Spleen (tissue), 11 donors: Measurements from ENCODE around the gene SMARCAL1. TPM values are rescaled to one million over a fixed set of nuclear protein-coding genes. Genes with fewer than 3 reads are reported as not detected.
A peak's percentile ranks its signal among the peaks of the same experiment; 100 is the strongest.

Experiments
- DNase-seq: peaks from one replicate; pipeline ENCODE4 v3.0.0-alpha.2; 2020
- H3K27ac ChIP-seq, 8 donors: fragments of 200-600 bp; sonication (generic) in 7 of 8; 1 replicate in 4 of 8; 2 replicates in 4 of 8; pipeline versions ENCODE4 v1.5.0 to v1.8.0; 2016 to 2021; ENCODE audit warnings: inconsistent platforms in 4 of 8, mild to moderate bottlenecking in 4 of 8, moderate library complexity in 1 of 8
- H3K27me3 ChIP-seq, 7 donors: fragments of 200-600 bp; sonication (generic) in 6 of 7; replicated peaks in 1 of 7; 1 replicate in 4 of 7; 2 replicates in 3 of 7; pipeline versions ENCODE4 v1.5.0 to v1.8.0; 2016 to 2021; ENCODE audit warnings: inconsistent platforms in 3 of 7, mild to moderate bottlenecking in 1 of 7
- H3K36me3 ChIP-seq, 6 donors: fragments of 200-600 bp; sonication (generic) in 5 of 6; 1 replicate in 4 of 6; 2 replicates in 2 of 6; pipeline versions ENCODE4 v1.5.0 to v1.8.0; 2016 to 2021; ENCODE audit warnings: inconsistent platforms in 2 of 6
- H3K4me1 ChIP-seq, 6 donors: fragments of 200-600 bp; sonication (generic) in 5 of 6; 1 replicate in 3 of 6; 2 replicates in 3 of 6; pipeline versions ENCODE4 v1.5.0 to v1.8.0; 2016 to 2021; ENCODE audit warnings: inconsistent platforms in 3 of 6
- H3K4me3 ChIP-seq, 8 donors: fragments of 200-600 bp; sonication (generic) in 7 of 8; 1 replicate in 4 of 8; 2 replicates in 4 of 8; pipeline versions ENCODE4 v1.5.0 to v1.8.0; 2016 to 2021; ENCODE audit warnings: inconsistent platforms in 4 of 8, mild to moderate bottlenecking in 4 of 8, moderate library complexity in 2 of 8
- H3K9me3 ChIP-seq, 8 donors: fragments of 200-600 bp; sonication (generic) in 7 of 8; 1 replicate in 4 of 8; 2 replicates in 4 of 8; pipeline versions ENCODE4 v1.5.0 to v1.8.0; 2016 to 2021; ENCODE audit warnings: inconsistent platforms in 4 of 8
- POLR2A ChIP-seq, 3 donors: fragments of 450-650 bp; IDR thresholded peaks; one replicate each; pipeline ENCODE4 v1.5.1; 2017; ENCODE audit warnings: antibody characterized with exemption in 3 of 3, mild to moderate bottlenecking in 1 of 3
- POLR2AphosphoS5 ChIP-seq, 3 donors: sonication (generic); formaldehyde crosslinking; IDR thresholded peaks; one replicate each; pipeline ENCODE4 v1.5.1; 2017; ENCODE audit warnings: antibody characterized with exemption in 3 of 3
- WGBS, 5 donors: extraction: QIAGEN DNeasy Blood & Tissue Kit in 3 of 5; methylation state at CpG; one replicate each; pipeline versions ENCODE4 v1.1.5 to v1.1.7; 2013 to 2018; 5-methylcytosine and 5-hydroxymethylcytosine counted together
- intact Hi-C: fragments of 100-400 bp; cut with DNase I; formaldehyde crosslinking; loops from one replicate; pipeline ENCODE4 v1.15.0; 2023; ENCODE audit warnings: low total_unique reads
- polyA plus RNA-seq, 3 donors: library from polyadenylated mRNA; stranded (reverse); fragments of 200-250 nt; gene quantifications; one replicate each; pipeline ENCODE4 v1.2.1, GENCODE V29; 2013
- total RNA-seq, 7 donors: library from RNA; depleted of rRNA in 3 of 7; stranded (reverse); fragments of >200 nt in 3 of 7; fragmentation: NEBNext Ultra II Directional in 4 of 7; extraction: Animal tissue kit (Norgen Biotek cat#: 25700) in 4 of 7; gene quantifications; one replicate each; pipeline versions ENCODE4 v1.1.0 to v1.2.1, GENCODE V29; 2016 to 2021
- TF ChIP-seq, protein P1 (sequence below), 11 experiments: fragments of 200-600 bp in 7 of 11; fragments of 450-650 bp in 4 of 11; sonication (generic) in 4 of 11; IDR thresholded peaks in 8 of 11; conservative IDR thresholded peaks in 3 of 11; 1 replicate in 7 of 11; 2 replicates in 4 of 11; pipeline versions ENCODE4 v1.4.0 to v1.8.0; 2016 to 2021; ENCODE audit warnings: antibody characterized with exemption in 11 of 11, inconsistent platforms in 4 of 11, mild to moderate bottlenecking in 1 of 11
- donor health status: healthy with polysubstance abuse.
- donor health status: DM: no; HTN: no; CAD: no; lungs with moderate emphysema.
- donor health status: DM: no; HTN: no; CAD: no.
- donor health status: Bipolar disorder and iron deficiency.
- donor health status: healthy.
- donor health status: DM: no; HTN: no; CAD: no.
- donor health status: DM: yes; HTN: yes; CAD: no.

The SMARCAL1 gene
- total and polyA plus RNA-seq, 10 donors, result 7.3 to 34.9 (median 24.6) TPM

DNA sequence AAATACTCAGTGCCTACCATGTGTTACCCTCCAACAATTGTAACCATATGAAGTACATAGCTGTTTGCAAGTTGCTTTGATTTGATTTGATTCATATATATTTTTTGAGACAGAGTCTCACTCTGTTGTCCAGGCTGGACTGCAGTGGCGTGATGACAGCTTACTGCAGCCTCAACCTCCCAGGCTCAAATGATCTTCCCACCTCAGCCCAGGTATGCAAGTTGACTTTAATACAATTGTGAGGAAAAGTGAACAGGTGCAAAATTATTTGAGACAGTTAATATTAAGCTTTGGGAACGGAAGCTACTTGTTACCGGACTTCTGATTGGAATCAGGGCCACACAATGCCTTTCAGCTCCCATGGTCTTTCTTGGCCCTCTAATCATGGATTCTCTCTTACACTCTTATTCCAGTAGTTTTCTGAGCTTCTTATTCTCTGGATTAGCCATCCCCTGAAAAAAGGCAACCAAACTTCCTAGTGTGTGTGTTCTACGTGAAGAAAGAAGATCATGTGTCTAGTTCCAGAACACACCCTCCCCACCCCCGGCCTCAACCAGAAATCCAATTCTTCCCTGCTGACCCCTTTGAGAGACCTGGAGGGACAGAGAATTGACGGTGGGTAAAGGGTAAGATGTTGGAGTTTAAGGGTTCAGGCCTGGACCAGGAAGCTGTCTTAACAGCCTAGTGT is 85.2 kb downstream of the SMARCAL1 start:
- intact Hi-C loops, result loop anchor here (10.0 kb wide), 1 partner anchor 83 kb away; the partner anchor contains the start of gene SMARCAL1
- peak overlapping the region in 7 of 8 donors; percentile 59 to 90 (median 71) for H3K4me3 ChIP-seq
- H3K27ac ChIP-seq, result peak overlapping the region; percentile 14 to 90 (median 84)
- no peaks in the 10 kb centered on the region for H3K27me3 ChIP-seq
- peaks cover 19 to 83% (median 56%) of the 10 kb centered on the region in 6 donors for H3K4me1 ChIP-seq
- TF ChIP-seq POLR2A (IDR thresholded peaks at IDR 0.05) (no peak), POLR2AphosphoS5 (IDR thresholded peaks at IDR 0.05) (no peak)
- TF ChIP-seq, protein P1, sequence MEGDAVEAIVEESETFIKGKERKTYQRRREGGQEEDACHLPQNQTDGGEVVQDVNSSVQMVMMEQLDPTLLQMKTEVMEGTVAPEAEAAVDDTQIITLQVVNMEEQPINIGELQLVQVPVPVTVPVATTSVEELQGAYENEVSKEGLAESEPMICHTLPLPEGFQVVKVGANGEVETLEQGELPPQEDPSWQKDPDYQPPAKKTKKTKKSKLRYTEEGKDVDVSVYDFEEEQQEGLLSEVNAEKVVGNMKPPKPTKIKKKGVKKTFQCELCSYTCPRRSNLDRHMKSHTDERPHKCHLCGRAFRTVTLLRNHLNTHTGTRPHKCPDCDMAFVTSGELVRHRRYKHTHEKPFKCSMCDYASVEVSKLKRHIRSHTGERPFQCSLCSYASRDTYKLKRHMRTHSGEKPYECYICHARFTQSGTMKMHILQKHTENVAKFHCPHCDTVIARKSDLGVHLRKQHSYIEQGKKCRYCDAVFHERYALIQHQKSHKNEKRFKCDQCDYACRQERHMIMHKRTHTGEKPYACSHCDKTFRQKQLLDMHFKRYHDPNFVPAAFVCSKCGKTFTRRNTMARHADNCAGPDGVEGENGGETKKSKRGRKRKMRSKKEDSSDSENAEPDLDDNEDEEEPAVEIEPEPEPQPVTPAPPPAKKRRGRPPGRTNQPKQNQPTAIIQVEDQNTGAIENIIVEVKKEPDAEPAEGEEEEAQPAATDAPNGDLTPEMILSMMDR (IDR thresholded peaks at IDR 0.05 in 8 of 11, conservative IDR thresholded peaks at IDR 0.05 in 3 of 11), result no peak
- 69 to 83% (median 76%) methylated on average over 6 of the region's 6 CpGs for WGBS, 5 donors
- H3K9me3 ChIP-seq, result no peaks in the 10 kb centered on the region
- H3K36me3 ChIP-seq, result peaks cover 6 to 33% (median 28%) of the 10 kb centered on the region in 6 donors
- DNase-seq, result no peak

- Histone ChIP-seq H3K27ac (peak overlapping the region; percentile 79 to 90 (median 86)), H3K27me3 (no peaks in the 10 kb centered on the region), H3K9me3 (no peaks in the 10 kb centered on the region), H3K36me3 (peaks cover 6 to 38% (median 33%) of the 10 kb centered on the region in 6 donors), H3K4me3 (peak overlapping the region; percentile 59 to 90 (median 76)), H3K4me1 (peaks cover 19 to 83% (median 56%) of the 10 kb centered on the region in 6 donors)
- intact Hi-C loops, result loop anchor here (10.0 kb wide), 1 partner anchor 83 kb away; the partner anchor contains the start of gene SMARCAL1
- WGBS, 5 donors, result 12 to 32% (median 25%) methylated on average over 6 of the region's 6 CpGs
- DNase-seq, result no peak
- TF ChIP-seq, protein P1 (IDR thresholded peaks at IDR 0.05 in 8 of 11, conservative IDR thresholded peaks at IDR 0.05 in 3 of 11), result no peak
- TF ChIP-seq POLR2A (IDR thresholded peaks at IDR 0.05), result no peak
- TF ChIP-seq POLR2AphosphoS5 (IDR thresholded peaks at IDR 0.05), result no peak
Measured at GRCh38 chr2:216498070-216498378, 85.7 kb downstream of the SMARCAL1 start.

DNA sequence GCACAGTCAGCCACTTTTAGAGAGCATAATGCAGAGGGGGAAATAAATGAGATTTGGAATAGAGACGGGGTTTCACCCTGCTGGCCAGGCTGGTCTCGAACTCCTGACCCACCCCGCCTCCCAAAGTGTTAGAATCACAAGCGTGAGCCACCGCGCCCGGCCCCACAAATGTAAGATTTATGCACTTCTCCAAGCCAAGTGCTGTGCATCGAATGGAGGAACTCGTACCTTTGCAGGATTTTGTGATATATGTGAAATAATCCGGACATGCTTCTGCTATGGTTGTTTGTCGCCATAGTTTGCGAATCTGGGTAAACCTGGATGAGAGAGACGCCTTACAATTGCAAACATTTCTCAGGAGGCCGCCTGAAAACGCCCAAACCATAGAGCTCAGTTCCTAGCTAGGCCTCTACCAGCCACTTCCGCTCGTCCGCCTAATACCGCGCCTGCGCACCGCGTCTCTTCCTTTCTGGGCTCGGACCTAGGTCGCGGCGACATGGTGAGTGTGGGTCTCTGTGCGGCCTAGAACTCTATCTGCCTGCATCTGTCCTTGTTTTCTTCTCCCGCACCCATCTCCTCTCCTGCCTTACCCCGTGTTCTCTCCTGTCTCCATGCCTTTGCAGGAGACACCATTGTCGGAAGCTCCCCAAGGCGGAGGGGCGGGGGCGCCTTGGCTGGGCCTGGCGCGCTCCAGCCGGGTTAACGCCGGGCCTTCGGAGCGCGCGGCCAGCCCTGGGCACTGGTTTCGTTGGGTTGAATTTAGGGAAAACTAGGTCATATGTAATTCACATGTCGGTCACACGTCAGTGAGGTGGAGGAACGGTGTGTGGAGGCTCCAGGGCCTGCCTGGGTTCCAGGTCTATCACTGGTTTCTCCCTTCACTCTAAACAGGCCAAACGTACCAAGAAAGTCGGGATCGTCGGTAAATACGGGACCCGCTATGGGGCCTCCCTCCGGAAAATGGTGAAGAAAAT is 86.4 kb downstream of the SMARCAL1 start, which contains the start of gene RPL37A:
Gene RPL37A (plus strand): TSS at position 466 of the 974 bp plus-strand sequence. CDS start 31 bp downstream, at position 497.
- Histone ChIP-seq H3K4me3 (peak within 1 kb of the TSS; percentile 59 to 90 (median 76)), H3K36me3 (peaks cover 6 to 45% (median 40%) of the 10 kb centered on the region in 6 donors), H3K9me3 (no peaks in the 10 kb centered on the region), H3K27ac (peak within 1 kb of the TSS; percentile 79 to 90 (median 86)), H3K27me3 (no peaks in the 10 kb centered on the region), H3K4me1 (peaks cover 19 to 83% (median 56%) of the 10 kb centered on the region in 6 donors)
- TF ChIP-seq POLR2A (IDR thresholded peaks at IDR 0.05) (peak; percentile 44 to 83 (median 76)), POLR2AphosphoS5 (IDR thresholded peaks at IDR 0.05) (peak; percentile 96 to 100 (median 99))
- TF ChIP-seq, protein P1 (IDR thresholded peaks at IDR 0.05 in 8 of 11, conservative IDR thresholded peaks at IDR 0.05 in 3 of 11), result peak in 3 of 11 experiments; percentile 12 to 21 (median 19)
- intact Hi-C loops, result loop anchor here (10.0 kb wide), 1 partner anchor 84 kb away; the partner anchor contains the start of gene SMARCAL1
- 0 to 2% (median 1%) methylated on average over 51 to 54 of the region's 54 CpGs for WGBS, 5 donors
- DNase-seq, result peak; percentile 97
